ENCODE results near the gene COL7A1. TPM values are rescaled to one million over a fixed set of nuclear protein-coding genes. Genes with fewer than 3 reads are reported as not detected.

COL7A1 gene
- total and polyA plus RNA-seq, 2 experiments from 2014 or later, result 4.0 to 7.9 TPM

DNA sequence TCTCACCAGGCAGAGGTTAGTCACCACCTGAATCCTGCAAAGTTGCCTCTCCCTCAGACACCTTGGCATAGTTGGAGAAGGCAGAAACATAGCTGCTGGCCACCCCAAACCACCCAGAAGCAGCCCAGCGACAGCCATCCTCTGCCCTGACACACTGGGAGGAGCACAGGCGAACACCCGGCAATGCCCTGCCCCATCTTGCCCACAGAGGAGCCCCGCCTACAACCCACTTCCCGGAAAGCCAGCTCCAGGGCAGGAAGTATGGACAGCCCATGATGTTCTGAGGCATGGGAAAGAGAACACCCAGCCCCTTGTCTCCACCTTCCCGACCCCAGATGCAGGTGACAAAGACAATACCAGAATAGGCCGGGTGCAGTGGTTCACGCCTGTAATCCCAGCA, 78.6 kb downstream of the COL7A1 start:
- H3K4me2 ChIP-seq, result no peak overlapping the region
- peaks cover 2% of the 10 kb centered on the region for H3K27me3 Mint-ChIP-seq (ENCODE audit: insufficient read depth, low read depth, poor library complexity)
- H3K27ac Mint-ChIP-seq, result no peak overlapping the region
- H4K20me1 ChIP-seq (replicated peaks; ENCODE audit: insufficient read depth), result no peaks in the 10 kb centered on the region
- TF ChIP-seq EZH2 (IDR thresholded peaks at IDR 0.05; ENCODE audit: low read depth, unreplicated experiment), result no peak
- TF ChIP-seq, protein P1, sequence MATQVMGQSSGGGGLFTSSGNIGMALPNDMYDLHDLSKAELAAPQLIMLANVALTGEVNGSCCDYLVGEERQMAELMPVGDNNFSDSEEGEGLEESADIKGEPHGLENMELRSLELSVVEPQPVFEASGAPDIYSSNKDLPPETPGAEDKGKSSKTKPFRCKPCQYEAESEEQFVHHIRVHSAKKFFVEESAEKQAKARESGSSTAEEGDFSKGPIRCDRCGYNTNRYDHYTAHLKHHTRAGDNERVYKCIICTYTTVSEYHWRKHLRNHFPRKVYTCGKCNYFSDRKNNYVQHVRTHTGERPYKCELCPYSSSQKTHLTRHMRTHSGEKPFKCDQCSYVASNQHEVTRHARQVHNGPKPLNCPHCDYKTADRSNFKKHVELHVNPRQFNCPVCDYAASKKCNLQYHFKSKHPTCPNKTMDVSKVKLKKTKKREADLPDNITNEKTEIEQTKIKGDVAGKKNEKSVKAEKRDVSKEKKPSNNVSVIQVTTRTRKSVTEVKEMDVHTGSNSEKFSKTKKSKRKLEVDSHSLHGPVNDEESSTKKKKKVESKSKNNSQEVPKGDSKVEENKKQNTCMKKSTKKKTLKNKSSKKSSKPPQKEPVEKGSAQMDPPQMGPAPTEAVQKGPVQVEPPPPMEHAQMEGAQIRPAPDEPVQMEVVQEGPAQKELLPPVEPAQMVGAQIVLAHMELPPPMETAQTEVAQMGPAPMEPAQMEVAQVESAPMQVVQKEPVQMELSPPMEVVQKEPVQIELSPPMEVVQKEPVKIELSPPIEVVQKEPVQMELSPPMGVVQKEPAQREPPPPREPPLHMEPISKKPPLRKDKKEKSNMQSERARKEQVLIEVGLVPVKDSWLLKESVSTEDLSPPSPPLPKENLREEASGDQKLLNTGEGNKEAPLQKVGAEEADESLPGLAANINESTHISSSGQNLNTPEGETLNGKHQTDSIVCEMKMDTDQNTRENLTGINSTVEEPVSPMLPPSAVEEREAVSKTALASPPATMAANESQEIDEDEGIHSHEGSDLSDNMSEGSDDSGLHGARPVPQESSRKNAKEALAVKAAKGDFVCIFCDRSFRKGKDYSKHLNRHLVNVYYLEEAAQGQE (IDR thresholded peaks at IDR 0.05; ENCODE audit: unreplicated experiment), result no peak
- TF ChIP-seq EZH2phosphoT487 (IDR thresholded peaks at IDR 0.05; ENCODE audit: unreplicated experiment), result no peak
- no peak for TF ChIP-seq STAT1 (IDR thresholded peaks at IDR 0.05; ENCODE audit: unreplicated experiment)
- no peak for TF ChIP-seq NANOG (IDR thresholded peaks at IDR 0.05; ENCODE audit: borderline replicate concordance)
- TF ChIP-seq JUNB (IDR thresholded peaks at IDR 0.05; ENCODE audit: unreplicated experiment), result no peak
- TF ChIP-seq CREB1 (CRISPR knock-in tag; IDR thresholded peaks at IDR 0.05; ENCODE audit: low read depth), result no peak
- no peak for TF ChIP-seq ZNF331 (CRISPR knock-in tag; IDR thresholded peaks at IDR 0.05; ENCODE audit: low read depth)
- TF ChIP-seq, protein P2, sequence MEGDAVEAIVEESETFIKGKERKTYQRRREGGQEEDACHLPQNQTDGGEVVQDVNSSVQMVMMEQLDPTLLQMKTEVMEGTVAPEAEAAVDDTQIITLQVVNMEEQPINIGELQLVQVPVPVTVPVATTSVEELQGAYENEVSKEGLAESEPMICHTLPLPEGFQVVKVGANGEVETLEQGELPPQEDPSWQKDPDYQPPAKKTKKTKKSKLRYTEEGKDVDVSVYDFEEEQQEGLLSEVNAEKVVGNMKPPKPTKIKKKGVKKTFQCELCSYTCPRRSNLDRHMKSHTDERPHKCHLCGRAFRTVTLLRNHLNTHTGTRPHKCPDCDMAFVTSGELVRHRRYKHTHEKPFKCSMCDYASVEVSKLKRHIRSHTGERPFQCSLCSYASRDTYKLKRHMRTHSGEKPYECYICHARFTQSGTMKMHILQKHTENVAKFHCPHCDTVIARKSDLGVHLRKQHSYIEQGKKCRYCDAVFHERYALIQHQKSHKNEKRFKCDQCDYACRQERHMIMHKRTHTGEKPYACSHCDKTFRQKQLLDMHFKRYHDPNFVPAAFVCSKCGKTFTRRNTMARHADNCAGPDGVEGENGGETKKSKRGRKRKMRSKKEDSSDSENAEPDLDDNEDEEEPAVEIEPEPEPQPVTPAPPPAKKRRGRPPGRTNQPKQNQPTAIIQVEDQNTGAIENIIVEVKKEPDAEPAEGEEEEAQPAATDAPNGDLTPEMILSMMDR (conservative IDR thresholded peaks at IDR 0.05; ENCODE audit: low read depth in 2 of 2), result no peak
- TF ChIP-seq POLR2AphosphoS5 (IDR thresholded peaks at IDR 0.05; ENCODE audit: low read depth), result no peak
- TF ChIP-seq, protein P3, sequence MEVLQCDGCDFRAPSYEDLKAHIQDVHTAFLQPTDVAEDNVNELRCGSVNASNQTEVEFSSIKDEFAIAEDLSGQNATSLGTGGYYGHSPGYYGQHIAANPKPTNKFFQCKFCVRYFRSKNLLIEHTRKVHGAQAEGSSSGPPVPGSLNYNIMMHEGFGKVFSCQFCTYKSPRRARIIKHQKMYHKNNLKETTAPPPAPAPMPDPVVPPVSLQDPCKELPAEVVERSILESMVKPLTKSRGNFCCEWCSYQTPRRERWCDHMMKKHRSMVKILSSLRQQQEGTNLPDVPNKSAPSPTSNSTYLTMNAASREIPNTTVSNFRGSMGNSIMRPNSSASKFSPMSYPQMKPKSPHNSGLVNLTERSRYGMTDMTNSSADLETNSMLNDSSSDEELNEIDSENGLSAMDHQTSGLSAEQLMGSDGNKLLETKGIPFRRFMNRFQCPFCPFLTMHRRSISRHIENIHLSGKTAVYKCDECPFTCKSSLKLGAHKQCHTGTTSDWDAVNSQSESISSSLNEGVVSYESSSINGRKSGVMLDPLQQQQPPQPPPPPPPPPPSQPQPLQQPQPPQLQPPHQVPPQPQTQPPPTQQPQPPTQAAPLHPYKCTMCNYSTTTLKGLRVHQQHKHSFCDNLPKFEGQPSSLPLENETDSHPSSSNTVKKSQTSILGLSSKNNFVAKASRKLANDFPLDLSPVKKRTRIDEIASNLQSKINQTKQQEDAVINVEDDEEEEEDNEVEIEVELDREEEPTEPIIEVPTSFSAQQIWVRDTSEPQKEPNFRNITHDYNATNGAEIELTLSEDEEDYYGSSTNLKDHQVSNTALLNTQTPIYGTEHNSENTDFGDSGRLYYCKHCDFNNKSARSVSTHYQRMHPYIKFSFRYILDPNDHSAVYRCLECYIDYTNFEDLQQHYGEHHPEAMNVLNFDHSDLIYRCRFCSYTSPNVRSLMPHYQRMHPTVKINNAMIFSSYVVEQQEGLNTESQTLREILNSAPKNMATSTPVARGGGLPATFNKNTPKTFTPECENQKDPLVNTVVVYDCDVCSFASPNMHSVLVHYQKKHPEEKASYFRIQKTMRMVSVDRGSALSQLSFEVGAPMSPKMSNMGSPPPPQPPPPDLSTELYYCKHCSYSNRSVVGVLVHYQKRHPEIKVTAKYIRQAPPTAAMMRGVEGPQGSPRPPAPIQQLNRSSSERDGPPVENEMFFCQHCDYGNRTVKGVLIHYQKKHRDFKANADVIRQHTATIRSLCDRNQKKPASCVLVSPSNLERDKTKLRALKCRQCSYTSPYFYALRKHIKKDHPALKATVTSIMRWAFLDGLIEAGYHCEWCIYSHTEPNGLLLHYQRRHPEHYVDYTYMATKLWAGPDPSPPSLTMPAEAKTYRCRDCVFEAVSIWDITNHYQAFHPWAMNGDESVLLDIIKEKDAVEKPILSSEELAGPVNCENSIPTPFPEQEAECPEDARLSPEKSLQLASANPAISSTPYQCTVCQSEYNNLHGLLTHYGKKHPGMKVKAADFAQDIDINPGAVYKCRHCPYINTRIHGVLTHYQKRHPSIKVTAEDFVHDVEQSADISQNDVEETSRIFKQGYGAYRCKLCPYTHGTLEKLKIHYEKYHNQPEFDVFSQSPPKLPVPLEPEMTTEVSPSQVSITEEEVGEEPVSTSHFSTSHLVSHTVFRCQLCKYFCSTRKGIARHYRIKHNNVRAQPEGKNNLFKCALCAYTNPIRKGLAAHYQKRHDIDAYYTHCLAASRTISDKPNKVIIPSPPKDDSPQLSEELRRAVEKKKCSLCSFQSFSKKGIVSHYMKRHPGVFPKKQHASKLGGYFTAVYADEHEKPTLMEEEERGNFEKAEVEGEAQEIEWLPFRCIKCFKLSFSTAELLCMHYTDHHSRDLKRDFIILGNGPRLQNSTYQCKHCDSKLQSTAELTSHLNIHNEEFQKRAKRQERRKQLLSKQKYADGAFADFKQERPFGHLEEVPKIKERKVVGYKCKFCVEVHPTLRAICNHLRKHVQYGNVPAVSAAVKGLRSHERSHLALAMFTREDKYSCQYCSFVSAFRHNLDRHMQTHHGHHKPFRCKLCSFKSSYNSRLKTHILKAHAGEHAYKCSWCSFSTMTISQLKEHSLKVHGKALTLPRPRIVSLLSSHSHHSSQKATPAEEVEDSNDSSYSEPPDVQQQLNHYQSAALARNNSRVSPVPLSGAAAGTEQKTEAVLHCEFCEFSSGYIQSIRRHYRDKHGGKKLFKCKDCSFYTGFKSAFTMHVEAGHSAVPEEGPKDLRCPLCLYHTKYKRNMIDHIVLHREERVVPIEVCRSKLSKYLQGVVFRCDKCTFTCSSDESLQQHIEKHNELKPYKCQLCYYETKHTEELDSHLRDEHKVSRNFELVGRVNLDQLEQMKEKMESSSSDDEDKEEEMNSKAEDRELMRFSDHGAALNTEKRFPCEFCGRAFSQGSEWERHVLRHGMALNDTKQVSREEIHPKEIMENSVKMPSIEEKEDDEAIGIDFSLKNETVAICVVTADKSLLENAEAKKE (CRISPR knock-in tag; IDR thresholded peaks at IDR 0.05), result no peak
- TF ChIP-seq, protein P4, sequence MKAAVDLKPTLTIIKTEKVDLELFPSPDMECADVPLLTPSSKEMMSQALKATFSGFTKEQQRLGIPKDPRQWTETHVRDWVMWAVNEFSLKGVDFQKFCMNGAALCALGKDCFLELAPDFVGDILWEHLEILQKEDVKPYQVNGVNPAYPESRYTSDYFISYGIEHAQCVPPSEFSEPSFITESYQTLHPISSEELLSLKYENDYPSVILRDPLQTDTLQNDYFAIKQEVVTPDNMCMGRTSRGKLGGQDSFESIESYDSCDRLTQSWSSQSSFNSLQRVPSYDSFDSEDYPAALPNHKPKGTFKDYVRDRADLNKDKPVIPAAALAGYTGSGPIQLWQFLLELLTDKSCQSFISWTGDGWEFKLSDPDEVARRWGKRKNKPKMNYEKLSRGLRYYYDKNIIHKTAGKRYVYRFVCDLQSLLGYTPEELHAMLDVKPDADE (IDR thresholded peaks at IDR 0.05), result no peak
- H3K4me1 Mint-ChIP-seq, result no peaks in the 10 kb centered on the region
- no peaks in the 10 kb centered on the region for H3F3A ChIP-seq (replicated peaks; ENCODE audit: low read depth)
- no peak overlapping the region for H2AFZ ChIP-seq
- H3K4me3 ChIP-seq, result no peak overlapping the region
- H3K36me3 ChIP-seq (ENCODE audit: insufficient read depth), result no peaks in the 10 kb centered on the region
- peak; percentile 21; the same call in 2 of the 3 replicates for ATAC-seq
- H3K9me2 ChIP-seq (ENCODE audit: insufficient read depth), result no peaks in the 10 kb centered on the region
- peaks cover 3% of the 10 kb centered on the region; the same call in 1 of the 2 replicates for H3K4me1 ChIP-seq (ENCODE audit: insufficient read depth)
- H3K36me3 Mint-ChIP-seq (ENCODE audit: low read depth), result no peaks in the 10 kb centered on the region; the same call in 2 of the 3 replicates
- no peaks in the 10 kb centered on the region for H3K27me3 ChIP-seq (ENCODE audit: insufficient read depth)
- H3K4me3 Mint-ChIP-seq, result no peak overlapping the region
- H3K27ac ChIP-seq (ENCODE audit: low read depth), result no peak overlapping the region
- no peaks in the 10 kb centered on the region for H3K9me3 Mint-ChIP-seq
- no peak for DNase-seq (ENCODE audit: low spot score)
- no peaks in the 10 kb centered on the region for H3K79me2 ChIP-seq (replicated peaks; ENCODE audit: insufficient read depth)
